MCF 10A (cell line): Measurements from ENCODE around the gene GDPD5. TPM values are rescaled to one million over a fixed set of nuclear protein-coding genes. Genes with fewer than 3 reads are reported as not detected.

Experiments used
- BruUV-seq: library from RNA; stranded (reverse); fragments of 400-500 nt; replicated peaks from 2 replicates; lab custom pipeline; 2021; lab: Mats Ljungman, UMichigan
- CTCF ChIA-PET: fragments of 300-600 bp; sonication (Branson Sonifier 250); formaldehyde crosslinking; extraction: SDS; loops from one replicate; lab custom pipeline; 2021; ENCODE audit warnings: antibody characterized with exemption, inconsistent platforms; lab: Yijun Ruan, JAX
- POLR2A ChIA-PET: fragments of 300-600, 350-650 bp; sonication (Branson Sonifier 250); formaldehyde crosslinking; extraction: SDS; loops from one replicate; lab custom pipeline; 2020; ENCODE audit warnings: antibody characterized with exemption, inconsistent platforms; lab: Yijun Ruan, JAX
- DNase-seq: peaks from one replicate; pipeline ENCODE4 v3.0.0-alpha.2; 2018; ENCODE audit not compliant: unreplicated experiment
- H3K27ac Mint-ChIP-seq: one replicate; pipeline ENCODE4 v1.8.0; 2022; ENCODE audit warnings: mild to moderate bottlenecking, low read depth, mixed read lengths; ENCODE audit not compliant: unreplicated experiment
- H3K27me3 Mint-ChIP-seq: one replicate; pipeline ENCODE4 v1.8.0; 2022; ENCODE audit warnings: mixed read lengths; ENCODE audit not compliant: insufficient read depth, unreplicated experiment
- H3K36me3 Mint-ChIP-seq: one replicate; pipeline ENCODE4 v1.8.0; 2022; ENCODE audit warnings: mild to moderate bottlenecking, moderate library complexity, mixed read lengths; ENCODE audit not compliant: insufficient read depth, unreplicated experiment
- H3K4me1 Mint-ChIP-seq: one replicate; pipeline ENCODE4 v1.8.0; 2022; ENCODE audit warnings: mixed read lengths; ENCODE audit not compliant: insufficient read depth, unreplicated experiment
- H3K4me3 Mint-ChIP-seq: one replicate; pipeline ENCODE4 v1.8.0; 2022; ENCODE audit warnings: mild to moderate bottlenecking, moderate library complexity, mixed read lengths; ENCODE audit not compliant: unreplicated experiment
- H3K9me3 Mint-ChIP-seq: one replicate; pipeline ENCODE4 v1.8.0; 2022; ENCODE audit warnings: mixed read lengths; ENCODE audit not compliant: unreplicated experiment
- CTCF ChIP-seq: fragments of 200-600 bp; IDR thresholded peaks from one replicate; pipeline ENCODE4 v1.8.0; 2022; ENCODE audit warnings: antibody characterized with exemption, mild to moderate bottlenecking; ENCODE audit not compliant: unreplicated experiment
- intact Hi-C: fragments of 100-400 bp; cut with micrococcal nuclease; formaldehyde crosslinking; loops from 2 replicates; pipeline ENCODE4 v1.14.1; 2022
- total RNA-seq: library from RNA; stranded (reverse); gene quantifications from 2 replicates; pipeline ENCODE4 v1.2.3, GENCODE V29; 2022

Gene GDPD5
- total RNA-seq, 1 experiment from 2014 or later = 5.6 TPM

GRCh38 chr11:75475767-75476650, 49.7 kb downstream of the GDPD5 start:
- H3K4me1 Mint-ChIP-seq = no peaks in the 10 kb centered on the region
- peak overlapping the region; percentile 46 for H3K27ac Mint-ChIP-seq
- H3K4me3 Mint-ChIP-seq = no peak overlapping the region
- peak; percentile 68 for DNase-seq
- intact Hi-C loops = no loop called here
- no peaks in the 10 kb centered on the region for H3K36me3 Mint-ChIP-seq
- no peaks in the 10 kb centered on the region for H3K9me3 Mint-ChIP-seq
- BruUV-seq = no TSS peak
- H3K27me3 Mint-ChIP-seq = no peaks in the 10 kb centered on the region
- ChIA-PET CTCF (interaction anchor here (0.6 to 1.1 kb wide), 4 partner anchors 33 to 147 kb away, joined by 3 to 9 read pairs (median 4); no protein-coding TSS in a partner anchor), POLR2A (no interaction called here)
- TF ChIP-seq CTCF = no peak

GRCh38 chr11:75474878-75475766, 50.6 kb downstream of the GDPD5 start:
- H3K4me1 Mint-ChIP-seq = no peaks in the 10 kb centered on the region
- intact Hi-C loops = no loop called here
- POLR2A ChIA-PET = no interaction called here
- TF ChIP-seq CTCF = no peak
- no peaks in the 10 kb centered on the region for H3K27me3 Mint-ChIP-seq
- H3K9me3 Mint-ChIP-seq = no peaks in the 10 kb centered on the region
- BruUV-seq = no TSS peak
- H3K36me3 Mint-ChIP-seq = no peaks in the 10 kb centered on the region
- peak overlapping the region; percentile 46 for H3K27ac Mint-ChIP-seq
- DNase-seq = no peak
- CTCF ChIA-PET = interaction anchor here (0.6 kb wide), 1 partner anchor 228 kb away, joined by 3 read pairs; no protein-coding TSS in a partner anchor
- H3K4me3 Mint-ChIP-seq = no peak overlapping the region

GRCh38 chr11:75474240-75474639, 51.5 kb downstream of the GDPD5 start:
- intact Hi-C loops = no loop called here
- TF ChIP-seq CTCF = no peak
- no peaks in the 10 kb centered on the region for H3K9me3 Mint-ChIP-seq
- CTCF ChIA-PET = no interaction called here
- no peaks in the 10 kb centered on the region for H3K36me3 Mint-ChIP-seq
- DNase-seq = no peak
- H3K4me1 Mint-ChIP-seq = no peaks in the 10 kb centered on the region
- H3K27me3 Mint-ChIP-seq = no peaks in the 10 kb centered on the region
- POLR2A ChIA-PET = no interaction called here
- no peak overlapping the region for H3K27ac Mint-ChIP-seq
- no peak overlapping the region for H3K4me3 Mint-ChIP-seq
- no TSS peak for BruUV-seq

GRCh38 chr11:75473684-75474083, 52.1 kb downstream of the GDPD5 start:
- intact Hi-C loops = no loop called here
- no peak overlapping the region for H3K4me3 Mint-ChIP-seq
- TF ChIP-seq CTCF = no peak
- DNase-seq = no peak
- H3K27me3 Mint-ChIP-seq = no peaks in the 10 kb centered on the region
- no peak overlapping the region for H3K27ac Mint-ChIP-seq
- BruUV-seq = no TSS peak
- H3K9me3 Mint-ChIP-seq = no peaks in the 10 kb centered on the region
- H3K36me3 Mint-ChIP-seq = no peaks in the 10 kb centered on the region
- ChIA-PET CTCF (no interaction called here), POLR2A (no interaction called here)
- H3K4me1 Mint-ChIP-seq = no peaks in the 10 kb centered on the region
